H1 (cell line): ENCODE data around the gene BEST3.

Source experiments
- BACH1 ChIP-seq: IDR thresholded peaks from 2 replicates; pipeline ENCODE4 v1.6.1; 2012; ENCODE audit warnings: low read length, improper control_type of control experiment
- CTCF ChIP-seq, 3 experiments: IDR thresholded peaks; 1 replicate in 2 of 3; 2 replicates in 1 of 3; pipeline versions ENCODE4 v1.5.1 to v1.6.1; 2011; ENCODE audit warnings: low read length in 3 of 3, mild to moderate bottlenecking in 3 of 3, inconsistent platforms in 2 of 3, low read depth in 1 of 3, moderate library complexity in 1 of 3; ENCODE audit not compliant: insufficient read depth in 1 of 3; ENCODE audit errors: control extremely low read depth in 1 of 3
- EP300 ChIP-seq, 2 experiments: IDR thresholded peaks; 1 replicate in 1 of 2; 2 replicates in 1 of 2; pipeline ENCODE4 v1.6.1; 2011 to 2012; ENCODE audit warnings: low read depth in 2 of 2, low read length in 2 of 2, mild to moderate bottlenecking in 2 of 2, borderline replicate concordance in 1 of 2, inconsistent platforms in 1 of 2, moderate library complexity in 1 of 2
- GTF2F1 ChIP-seq: IDR thresholded peaks from 2 replicates; pipeline ENCODE4 v1.6.1; 2012; ENCODE audit warnings: low read depth, low read length, improper control_type of control experiment, borderline replicate concordance
- JUND ChIP-seq: IDR thresholded peaks from 2 replicates; pipeline ENCODE4 v1.6.1; 2011; ENCODE audit warnings: mild to moderate bottlenecking, improper control_type of control experiment, low read length
- ZNF274 ChIP-seq: IDR thresholded peaks from 2 replicates; pipeline ENCODE4 v1.7.0; 2012; ENCODE audit warnings: low read length, borderline replicate concordance; ENCODE audit errors: extremely low read depth
- TF ChIP-seq, protein P1 (sequence below): IDR thresholded peaks from 2 replicates; pipeline ENCODE4 v1.6.1; 2012; ENCODE audit warnings: inconsistent platforms

GRCh38 chr12:69642531-69642930 is 56.6 kb downstream of the BEST3 start:
- TF ChIP-seq CTCF (IDR thresholded peaks at IDR 0.05; ENCODE audit: control extremely low read depth in 1 of 3, insufficient read depth in 1 of 3, low read depth in 1 of 3, low read length in 3 of 3) (no peak), EP300 (IDR thresholded peaks at IDR 0.05; ENCODE audit: borderline replicate concordance in 1 of 2, low read depth in 2 of 2, low read length in 2 of 2) (no peak), BACH1 (no peak), GTF2F1 (no peak), ZNF274 (no peak), JUND (no peak)
- TF ChIP-seq, protein P1, sequence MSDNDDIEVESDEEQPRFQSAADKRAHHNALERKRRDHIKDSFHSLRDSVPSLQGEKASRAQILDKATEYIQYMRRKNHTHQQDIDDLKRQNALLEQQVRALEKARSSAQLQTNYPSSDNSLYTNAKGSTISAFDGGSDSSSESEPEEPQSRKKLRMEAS: no peak
